Esophagus muscularis mucosa (tissue), 4 donors: ENCODE results near the gene KIF26B.

Experiments
- EP300 ChIP-seq: sonication (generic); formaldehyde crosslinking; IDR thresholded peaks from one replicate; pipeline ENCODE4 v1.6.1; 2017; ENCODE audit warnings: antibody characterized with exemption
- POLR2A ChIP-seq: fragments of 450-650 bp; IDR thresholded peaks from one replicate; pipeline ENCODE4 v1.6.1; 2017; ENCODE audit warnings: antibody characterized with exemption, moderate library complexity, mild to moderate bottlenecking, low read depth
- POLR2AphosphoS5 ChIP-seq, 2 donors: sonication (generic); formaldehyde crosslinking; IDR thresholded peaks; one replicate each; pipeline ENCODE4 v1.6.1; 2017; ENCODE audit warnings: antibody characterized with exemption in 2 of 2
- TF ChIP-seq, protein P1 (sequence below), 3 experiments: fragments of 200-600 bp in 2 of 3; fragments of 450-650 bp in 1 of 3; sonication (generic) in 2 of 3; IDR thresholded peaks; one replicate each; pipeline ENCODE4 v1.5.1; 2017 to 2019; ENCODE audit warnings: antibody characterized with exemption in 3 of 3, mild to moderate bottlenecking in 2 of 3, moderate library complexity in 1 of 3

DNA sequence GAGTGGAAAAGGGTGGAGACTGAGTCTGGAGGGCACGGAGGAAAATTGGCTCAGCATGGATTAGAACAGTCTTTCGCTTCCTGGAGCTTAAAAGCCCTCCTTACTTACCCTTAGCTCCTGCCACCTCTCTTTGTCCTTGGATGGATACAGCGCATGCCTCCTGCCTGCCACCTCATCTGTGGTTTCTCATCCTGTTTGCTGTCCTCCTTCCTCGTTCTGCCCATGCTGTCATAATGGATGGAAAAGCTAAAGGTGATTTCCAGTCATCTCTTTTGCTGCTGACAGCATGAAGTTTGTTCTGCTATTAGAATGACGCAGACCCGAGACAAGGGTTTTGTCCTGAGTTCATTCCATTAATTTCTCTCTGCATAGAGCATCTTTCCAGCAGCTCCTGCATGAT is 425.9 kb downstream of the KIF26B start:
- TF ChIP-seq EP300 = no peak
- TF ChIP-seq, protein P1, sequence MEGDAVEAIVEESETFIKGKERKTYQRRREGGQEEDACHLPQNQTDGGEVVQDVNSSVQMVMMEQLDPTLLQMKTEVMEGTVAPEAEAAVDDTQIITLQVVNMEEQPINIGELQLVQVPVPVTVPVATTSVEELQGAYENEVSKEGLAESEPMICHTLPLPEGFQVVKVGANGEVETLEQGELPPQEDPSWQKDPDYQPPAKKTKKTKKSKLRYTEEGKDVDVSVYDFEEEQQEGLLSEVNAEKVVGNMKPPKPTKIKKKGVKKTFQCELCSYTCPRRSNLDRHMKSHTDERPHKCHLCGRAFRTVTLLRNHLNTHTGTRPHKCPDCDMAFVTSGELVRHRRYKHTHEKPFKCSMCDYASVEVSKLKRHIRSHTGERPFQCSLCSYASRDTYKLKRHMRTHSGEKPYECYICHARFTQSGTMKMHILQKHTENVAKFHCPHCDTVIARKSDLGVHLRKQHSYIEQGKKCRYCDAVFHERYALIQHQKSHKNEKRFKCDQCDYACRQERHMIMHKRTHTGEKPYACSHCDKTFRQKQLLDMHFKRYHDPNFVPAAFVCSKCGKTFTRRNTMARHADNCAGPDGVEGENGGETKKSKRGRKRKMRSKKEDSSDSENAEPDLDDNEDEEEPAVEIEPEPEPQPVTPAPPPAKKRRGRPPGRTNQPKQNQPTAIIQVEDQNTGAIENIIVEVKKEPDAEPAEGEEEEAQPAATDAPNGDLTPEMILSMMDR (IDR thresholded peaks at IDR 0.05) = no peak
- TF ChIP-seq POLR2A = no peak
- no peak for TF ChIP-seq POLR2AphosphoS5 (IDR thresholded peaks at IDR 0.05)
